ENCODE results near the gene CFAP299. TPM values are rescaled to one million over a fixed set of nuclear protein-coding genes. Genes with fewer than 3 reads are reported as not detected.
"Not testable (repeated sequence)": the region's sequence is repeated elsewhere in the genome, so short reads cannot be mapped to it uniquely, and the experiment has no call there.

The CFAP299 gene
- polyA plus RNA-seq, 4 donors = 0.38 to 0.76 (median 0.55) TPM

DNA sequence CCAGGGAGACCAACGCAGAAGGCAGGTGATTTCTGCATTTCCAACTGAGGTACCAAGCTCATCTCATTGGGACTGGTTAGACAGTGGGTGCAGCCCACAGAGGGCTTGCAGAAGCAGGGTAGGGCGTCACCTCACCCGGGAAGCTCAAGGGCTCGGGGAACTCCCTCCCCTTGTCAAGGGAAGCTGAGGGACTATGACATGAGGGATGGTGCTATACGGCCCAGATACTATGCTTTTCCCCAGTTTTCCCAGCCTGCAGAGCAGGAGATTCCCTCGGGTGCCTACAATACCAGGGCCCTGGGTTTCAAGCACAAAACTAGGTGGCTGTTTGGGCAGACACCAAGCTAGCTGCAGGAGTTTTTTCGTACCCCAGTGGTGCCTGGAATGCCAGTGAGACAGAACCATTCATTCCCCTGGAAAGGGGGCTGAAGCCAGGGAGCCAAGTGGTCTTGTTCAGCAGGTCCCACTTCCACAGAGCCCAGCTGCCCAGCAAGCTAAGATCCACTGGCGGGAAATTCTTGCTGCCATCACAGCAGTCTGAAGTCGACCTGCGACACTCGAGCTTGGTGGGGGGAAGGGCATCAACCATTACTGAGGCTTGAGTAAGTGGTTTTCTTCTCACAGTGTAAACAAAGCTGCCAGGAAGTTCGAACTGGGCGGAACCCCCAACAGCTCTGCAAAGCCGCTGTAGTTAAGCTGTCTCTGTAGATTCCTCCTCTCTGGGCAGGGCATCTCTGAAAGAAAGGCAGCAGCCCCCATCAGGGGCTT is 103.9 kb downstream of the CFAP299 start:
- DNase-seq (ENCODE audit: low read depth in 4 of 4, low spot score in 2 of 4) = not testable (repeated sequence)

DNA sequence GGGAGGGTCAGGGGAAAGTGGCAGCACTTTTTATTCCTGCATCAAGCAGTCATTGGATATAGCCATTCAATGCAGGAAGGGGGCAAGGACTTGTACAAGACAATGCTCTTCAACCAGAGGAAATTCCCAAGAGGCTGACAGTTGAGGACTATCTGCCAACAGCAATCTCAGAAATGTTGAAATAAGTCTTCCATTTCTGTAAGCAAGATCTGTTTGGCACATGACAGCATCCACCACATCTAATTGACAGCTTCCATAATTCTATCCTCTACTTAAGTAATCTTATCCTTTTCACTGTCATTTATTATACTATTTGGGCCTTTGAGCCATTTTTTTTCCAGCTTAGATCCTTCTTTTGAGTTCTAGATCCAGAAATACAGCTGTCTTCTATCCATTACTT is 110.7 kb downstream of the CFAP299 start:
- no peak for DNase-seq (ENCODE audit: low read depth in 4 of 4, low spot score in 2 of 4)

DNA sequence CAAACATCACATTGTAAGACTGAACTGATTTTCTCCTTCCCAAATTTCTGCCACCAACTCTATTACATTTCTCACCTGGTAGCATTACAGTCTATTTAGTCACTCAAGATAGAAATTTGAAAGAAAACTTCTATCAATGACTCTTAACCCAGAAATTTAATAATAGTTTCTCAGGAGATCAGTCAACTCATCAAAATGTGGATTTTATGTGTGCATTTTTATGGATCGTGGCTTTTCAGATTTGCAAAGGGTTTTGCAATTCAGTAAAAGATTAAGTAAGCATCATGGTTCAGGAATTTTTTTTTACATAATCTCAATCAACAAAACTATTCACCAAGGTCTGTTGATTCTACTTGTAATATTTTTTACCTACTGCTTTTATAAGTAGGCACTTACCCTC is 111.1 kb downstream of the CFAP299 start:
- DNase-seq (ENCODE audit: low read depth in 4 of 4, low spot score in 2 of 4) = no peak

DNA sequence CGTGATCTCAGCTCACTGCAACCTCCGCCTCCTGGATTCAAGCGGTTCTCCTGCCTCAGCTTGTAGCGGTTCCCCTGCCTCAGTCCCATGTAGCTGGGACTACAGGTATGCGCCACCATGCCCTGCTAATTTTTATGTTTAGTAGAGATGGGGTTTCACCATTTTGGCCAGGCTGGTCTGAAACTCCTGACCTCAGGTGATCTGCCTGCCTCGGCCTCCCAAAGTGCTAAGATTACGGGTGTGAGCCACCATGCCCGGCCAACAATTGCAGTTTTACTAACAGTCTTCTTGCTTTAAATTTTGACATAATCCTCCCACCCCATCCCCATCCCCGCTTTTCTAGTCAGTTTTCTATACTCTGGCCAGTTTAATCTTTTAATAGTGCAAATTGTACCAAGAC is 112.0 kb downstream of the CFAP299 start:
- no peak for DNase-seq (ENCODE audit: low read depth in 4 of 4, low spot score in 2 of 4)

DNA sequence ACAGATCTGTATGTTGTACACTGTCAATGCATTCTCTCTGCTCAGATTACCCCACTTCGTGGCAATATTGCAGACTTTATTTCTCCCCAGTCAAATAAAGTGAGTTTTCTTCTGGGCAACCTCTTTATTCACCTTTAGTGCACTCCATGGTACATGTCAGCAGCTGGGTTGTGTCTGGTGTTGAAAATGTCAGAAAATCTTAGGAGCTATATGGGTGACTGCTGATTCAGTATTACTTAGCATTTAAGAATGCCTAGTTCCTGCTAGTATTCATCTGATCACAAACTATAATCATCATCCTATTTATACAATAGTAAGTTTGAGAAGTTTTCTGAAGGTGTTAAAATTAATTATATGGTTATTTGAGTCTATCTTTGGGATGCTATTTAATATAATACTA is 112.5 kb downstream of the CFAP299 start:
- DNase-seq (ENCODE audit: low read depth in 4 of 4, low spot score in 2 of 4) = no peak

DNA sequence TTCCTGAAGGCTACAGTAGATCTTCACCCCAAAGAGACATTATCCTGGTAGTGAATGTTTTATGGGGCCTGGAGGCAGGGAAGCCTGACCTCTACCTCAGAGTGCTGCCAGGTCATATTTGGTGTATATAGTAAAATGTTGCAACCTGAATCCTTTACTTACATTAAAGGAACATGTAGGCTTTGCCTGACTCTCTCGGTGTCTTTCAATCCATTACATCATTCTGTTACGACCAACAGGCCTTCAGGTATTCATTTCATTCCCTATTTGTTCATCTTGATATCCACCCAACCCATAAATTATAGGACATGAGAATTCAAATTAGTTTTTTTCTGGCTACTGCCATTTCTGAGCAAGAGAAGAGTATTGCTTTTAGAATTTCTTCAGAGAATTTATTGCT is 116.5 kb downstream of the CFAP299 start:
- no peak for DNase-seq (ENCODE audit: low read depth in 4 of 4, low spot score in 2 of 4)

DNA sequence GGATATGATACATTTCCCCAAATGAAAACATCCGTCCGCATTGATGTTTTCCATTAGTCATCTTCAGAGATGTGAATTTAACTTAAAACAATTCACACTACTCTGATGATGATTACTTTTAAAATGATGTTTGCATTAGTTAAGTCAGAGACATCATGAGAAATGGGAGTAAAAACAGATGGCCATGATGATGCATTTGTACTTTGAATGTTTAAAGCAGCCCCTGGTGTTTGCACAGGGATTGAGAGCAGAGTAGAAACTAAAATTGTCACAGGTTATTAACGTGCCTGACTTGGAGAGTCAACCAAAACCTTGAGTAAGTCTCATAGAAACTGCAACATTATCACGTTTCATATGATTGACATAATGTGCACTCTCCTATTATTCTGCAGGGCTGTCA is 117.2 kb downstream of the CFAP299 start:
- DNase-seq (ENCODE audit: low read depth in 4 of 4, low spot score in 2 of 4) = no peak

DNA sequence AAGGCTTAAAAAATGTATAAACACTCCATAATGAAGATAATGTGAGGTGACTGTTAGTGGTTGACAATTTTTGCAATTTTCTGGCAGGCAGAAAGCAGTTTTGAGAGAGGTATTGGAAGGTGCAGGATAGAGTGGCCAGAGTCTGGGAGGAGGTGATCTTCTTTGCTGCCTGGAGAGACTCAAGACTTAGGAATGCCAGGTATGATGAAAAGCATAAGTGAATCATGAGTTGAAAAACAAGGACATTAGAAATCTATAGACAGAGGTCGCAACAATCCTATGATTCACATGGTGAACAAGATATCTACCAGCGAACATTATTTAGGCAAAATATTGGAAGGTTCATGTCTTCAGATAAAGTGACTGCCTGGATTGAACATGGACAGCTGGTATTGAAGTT is 118.5 kb downstream of the CFAP299 start:
- no peak for DNase-seq (ENCODE audit: low read depth in 4 of 4, low spot score in 2 of 4)

DNA sequence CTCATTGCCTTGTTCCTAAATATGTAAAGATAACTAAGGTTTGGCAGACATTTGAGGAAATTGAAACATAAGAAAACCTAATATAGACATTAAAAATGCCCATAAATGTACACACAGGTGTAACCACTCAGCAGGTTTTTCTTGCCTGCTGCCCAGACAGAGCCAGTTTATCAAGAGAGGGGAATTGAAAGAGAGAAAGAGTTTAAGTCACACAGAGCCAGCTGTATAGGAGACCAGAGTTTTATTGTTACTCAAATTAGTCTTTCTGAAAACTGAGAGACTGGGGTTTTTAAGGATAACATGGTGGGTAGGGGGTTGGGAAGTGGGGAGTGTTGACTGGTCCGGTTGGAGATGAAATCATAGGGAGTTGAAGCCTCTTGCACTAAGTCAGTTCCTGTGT is 119.0 kb downstream of the CFAP299 start:
- DNase-seq (ENCODE audit: low read depth in 4 of 4, low spot score in 2 of 4) = no peak

DNA sequence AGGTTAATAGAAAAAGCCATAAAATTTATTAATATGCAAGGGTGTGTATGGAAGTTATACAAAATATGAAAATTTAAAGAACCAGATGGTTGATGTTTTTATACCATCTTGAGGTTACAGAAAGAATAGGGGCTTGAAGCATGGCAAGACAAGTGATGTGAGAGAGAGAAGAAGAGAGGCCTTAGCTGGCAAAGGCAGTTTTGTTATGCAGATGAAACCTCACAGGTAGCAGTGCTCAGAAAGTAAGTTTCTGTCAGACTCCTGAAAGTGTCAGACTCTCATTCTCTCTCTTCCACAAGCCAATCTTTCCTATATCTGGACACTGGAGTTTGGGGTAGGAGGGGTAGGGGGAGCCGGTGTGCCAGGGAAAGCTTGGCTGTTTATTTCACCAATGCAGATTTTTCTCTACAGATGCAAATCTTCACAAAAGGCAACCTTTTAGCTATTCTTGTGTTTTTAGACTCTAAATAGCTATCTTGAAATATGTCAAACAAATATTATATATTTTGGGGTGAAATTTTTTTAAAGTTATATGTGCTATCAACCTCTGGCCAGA is 124.5 kb downstream of the CFAP299 start:
- DNase-seq (ENCODE audit: low read depth in 4 of 4, low spot score in 2 of 4) = no peak

DNA sequence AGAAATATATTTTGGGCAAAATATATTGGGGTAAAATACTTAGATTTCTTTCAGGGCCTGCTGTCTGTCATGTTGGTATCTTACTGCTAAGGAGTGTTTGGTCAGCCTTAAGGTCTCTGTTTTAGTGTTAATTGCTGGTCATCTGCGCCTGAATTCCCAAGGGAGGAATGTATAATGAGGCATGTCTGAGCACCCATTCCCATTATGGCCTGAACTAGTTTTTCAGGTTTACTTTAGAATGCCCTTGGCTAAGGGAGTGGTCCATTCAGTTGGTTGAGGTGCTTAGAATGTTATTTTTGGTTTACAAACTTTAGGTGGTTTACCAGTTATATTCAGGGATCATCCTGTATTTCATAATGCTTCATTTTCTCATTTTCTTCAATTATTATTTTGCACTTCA is 125.9 kb downstream of the CFAP299 start:
- DNase-seq (ENCODE audit: low read depth in 4 of 4, low spot score in 2 of 4) = peak in 1 of 4 donors; percentile 28

DNA sequence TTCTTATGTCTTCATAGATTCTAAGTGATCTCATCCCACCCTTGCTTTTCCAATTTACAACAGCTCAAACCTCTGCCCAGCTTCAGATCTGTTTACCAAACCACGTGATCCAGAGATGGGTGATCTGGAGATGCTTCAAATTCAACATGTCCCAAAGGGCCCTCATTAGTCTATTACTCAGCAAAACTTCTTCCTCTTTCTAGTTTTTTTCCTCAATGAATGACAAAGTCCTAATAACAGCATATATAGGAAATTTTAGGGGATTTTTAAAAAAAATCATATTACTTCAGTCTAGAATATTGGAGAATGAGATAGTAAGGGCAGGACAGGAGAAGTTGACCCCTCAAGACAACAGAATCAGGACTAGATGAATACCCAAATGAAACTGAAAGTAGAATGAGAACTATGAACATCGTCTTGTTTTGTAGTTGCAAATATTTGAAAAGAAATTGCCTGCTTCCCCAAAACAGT is 127.1 kb downstream of the CFAP299 start:
- no peak for DNase-seq (ENCODE audit: low read depth in 4 of 4, low spot score in 2 of 4)

DNA sequence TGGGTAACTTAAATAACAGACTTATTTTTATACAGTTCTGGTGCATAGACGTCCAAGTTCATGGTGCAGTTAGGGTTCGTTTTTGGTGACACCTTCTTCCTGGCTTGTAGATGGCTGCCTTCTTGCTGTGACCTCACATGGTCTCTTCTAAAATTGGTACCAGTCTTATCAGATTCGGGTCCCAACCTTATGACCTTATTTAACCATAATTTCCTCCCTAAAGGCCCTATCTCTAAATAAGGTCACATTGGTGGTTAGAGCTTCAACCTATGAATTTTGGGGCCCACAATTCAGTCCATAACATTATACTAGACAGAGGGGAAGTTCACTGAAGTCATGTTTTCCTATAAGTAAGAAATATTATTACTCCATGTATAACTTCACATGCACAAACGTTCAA is 128.0 kb downstream of the CFAP299 start:
- DNase-seq (ENCODE audit: low read depth in 4 of 4, low spot score in 2 of 4) = no peak

DNA sequence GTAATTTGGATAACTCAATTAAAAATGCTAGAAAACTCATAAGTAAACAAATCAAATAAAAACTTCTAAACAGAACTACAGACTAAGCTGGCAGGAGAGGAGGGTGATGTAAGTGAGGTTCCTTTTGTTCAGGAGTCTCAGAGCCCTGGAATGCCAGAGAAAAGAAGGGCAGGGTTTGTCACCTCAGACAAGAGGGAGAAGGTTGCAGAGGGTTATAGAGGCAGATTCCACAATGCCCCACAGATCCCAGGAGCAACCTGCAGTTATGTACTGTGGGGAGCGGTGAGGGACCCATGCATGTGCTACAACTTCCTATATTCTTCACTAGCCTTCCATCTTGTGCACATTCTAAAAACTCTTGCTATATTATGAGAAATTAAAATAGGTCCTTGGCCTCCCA is 129.7 kb downstream of the CFAP299 start:
- no peak for DNase-seq (ENCODE audit: low read depth in 4 of 4, low spot score in 2 of 4)

DNA sequence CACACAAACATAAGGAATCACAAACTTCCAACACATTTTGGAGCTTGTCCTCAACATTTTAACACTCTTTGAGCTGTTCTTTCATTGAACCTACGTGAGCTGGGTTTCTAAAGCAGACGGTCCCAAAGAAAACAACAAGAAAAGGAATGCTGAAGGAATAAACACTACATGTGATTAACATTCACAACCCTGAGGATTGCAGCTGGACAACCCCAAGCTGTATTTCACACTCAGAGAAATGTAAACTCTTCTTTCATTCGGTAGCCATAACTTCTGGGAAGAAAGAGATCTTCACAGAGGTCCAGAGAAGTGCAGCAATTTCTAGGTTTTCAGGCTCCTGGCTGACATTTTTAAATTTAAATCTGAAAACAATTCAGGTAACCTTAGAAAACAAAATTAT is 130.2 kb downstream of the CFAP299 start:
- DNase-seq (ENCODE audit: low read depth in 4 of 4, low spot score in 2 of 4) = no peak

DNA sequence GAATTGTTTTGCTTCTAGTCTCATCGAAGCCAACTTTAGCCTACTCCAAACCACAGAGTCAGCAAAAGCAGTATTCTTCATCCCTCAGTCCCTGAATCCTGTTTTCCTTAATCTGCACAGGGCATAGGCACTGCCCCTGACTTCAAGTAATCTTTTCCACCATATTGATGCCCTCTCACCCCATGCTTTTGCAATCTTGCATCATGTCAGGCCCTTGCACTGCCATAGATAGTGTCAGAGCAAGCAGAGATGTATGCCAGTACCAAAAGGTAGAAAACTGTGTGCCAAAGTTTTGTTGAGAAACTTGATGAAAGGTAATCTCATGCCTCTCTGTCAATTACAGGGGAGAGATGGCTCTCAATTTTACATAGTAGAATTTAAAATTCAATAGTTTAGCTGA is 131.1 kb downstream of the CFAP299 start:
- no peak for DNase-seq (ENCODE audit: low read depth in 4 of 4, low spot score in 2 of 4)

DNA sequence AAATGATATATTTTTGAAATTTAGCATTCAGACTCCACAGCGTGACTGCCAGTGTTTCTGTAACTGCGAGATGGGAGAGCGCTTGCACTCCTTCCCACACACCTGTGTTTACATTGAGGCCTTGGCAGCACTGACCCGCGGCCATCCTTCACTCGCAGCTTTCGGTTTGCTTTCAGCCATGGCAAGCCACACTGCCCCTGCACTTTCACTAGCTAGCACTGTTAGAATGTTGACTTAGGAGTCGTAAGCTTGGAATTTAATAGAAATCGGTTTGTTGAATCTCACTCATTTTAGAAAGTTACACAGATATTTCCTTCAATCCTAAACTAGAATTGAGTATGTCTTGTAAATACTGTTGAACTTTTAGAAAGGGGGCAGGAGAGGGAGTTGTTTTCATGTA is 136.2 kb downstream of the CFAP299 start:
- DNase-seq (ENCODE audit: low read depth in 4 of 4, low spot score in 2 of 4) = peak; percentile 30 to 65 (median 40)

DNA sequence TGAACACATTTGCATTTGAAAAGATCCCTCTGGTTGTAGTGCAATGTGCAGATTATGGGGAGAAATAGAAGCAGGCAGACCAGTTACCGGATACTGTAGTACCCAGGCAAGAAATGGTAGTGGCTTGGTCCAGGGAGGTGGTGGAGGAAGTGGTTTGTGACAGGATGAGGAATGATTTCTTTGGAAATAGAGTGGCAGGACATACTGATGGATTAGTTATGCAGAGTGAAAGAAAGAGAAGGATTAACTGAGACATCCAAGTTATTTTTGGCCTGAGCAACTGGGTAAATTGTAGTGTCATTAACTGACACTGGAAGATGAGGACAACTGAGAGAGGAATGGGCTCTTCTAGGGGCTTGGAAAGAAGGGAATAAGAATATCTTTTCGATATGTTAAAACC is 139.7 kb downstream of the CFAP299 start:
- DNase-seq (ENCODE audit: low read depth in 4 of 4, low spot score in 2 of 4) = no peak

DNA sequence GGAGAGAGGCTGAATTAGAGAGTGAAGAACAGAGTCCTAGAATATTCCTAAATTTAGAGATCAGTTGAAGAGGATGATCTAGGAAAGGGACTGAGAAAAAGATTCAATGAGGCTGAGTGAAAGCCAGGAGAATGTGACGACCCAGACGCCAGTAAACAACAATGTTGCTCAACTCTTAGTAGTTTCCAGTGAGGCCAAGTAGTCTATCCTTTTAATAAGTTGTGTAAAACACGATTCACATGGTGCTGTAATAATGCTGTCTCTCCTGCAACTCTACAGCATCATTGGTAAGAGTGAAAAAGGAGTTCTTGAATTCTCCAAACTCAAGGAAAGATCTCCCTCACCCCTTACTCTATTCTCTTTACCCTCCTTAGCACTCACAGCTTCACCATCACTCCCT is 140.3 kb downstream of the CFAP299 start:
- DNase-seq (ENCODE audit: low read depth in 4 of 4, low spot score in 2 of 4) = no peak

DNA sequence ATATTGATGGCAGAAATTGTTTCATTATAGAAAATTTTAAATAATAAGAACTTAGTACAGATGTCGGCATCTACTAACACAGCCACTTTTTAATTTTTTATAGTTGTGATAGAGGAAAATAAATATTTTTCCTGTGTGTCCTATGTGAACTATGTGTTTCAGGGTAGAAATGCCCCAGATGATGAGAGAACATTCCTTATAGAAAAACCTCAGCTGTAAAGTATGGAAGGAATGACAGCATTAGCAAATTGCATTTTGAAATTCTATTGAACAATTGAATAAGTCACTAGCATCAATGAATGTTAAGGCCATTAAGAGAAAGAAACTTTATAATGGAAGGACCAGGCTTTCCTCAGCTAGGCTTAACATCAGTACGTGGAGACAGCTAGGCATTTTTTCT is 149.2 kb downstream of the CFAP299 start:
- DNase-seq (ENCODE audit: low read depth in 4 of 4, low spot score in 2 of 4) = no peak

DNA sequence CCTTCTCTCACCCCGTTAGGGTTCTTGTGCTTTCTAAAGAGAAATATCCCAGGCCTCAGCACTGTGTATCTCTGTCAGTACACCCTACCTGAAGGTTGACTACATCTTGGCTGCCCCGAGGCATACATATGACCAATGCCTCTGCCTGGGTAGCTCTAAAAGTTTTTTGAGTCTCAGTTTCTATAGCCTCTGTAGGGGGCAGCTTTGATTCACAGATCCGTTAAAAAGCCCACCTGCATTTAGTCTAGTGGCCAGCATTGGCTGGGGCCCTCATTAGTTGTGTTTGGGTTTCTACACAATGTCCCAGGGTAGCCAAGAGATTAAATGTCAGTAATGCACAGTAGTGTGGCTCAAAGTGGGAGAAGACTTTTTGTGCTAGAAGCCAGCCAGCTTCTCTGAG is 151.1 kb downstream of the CFAP299 start:
- DNase-seq (ENCODE audit: low read depth in 4 of 4, low spot score in 2 of 4) = no peak

DNA sequence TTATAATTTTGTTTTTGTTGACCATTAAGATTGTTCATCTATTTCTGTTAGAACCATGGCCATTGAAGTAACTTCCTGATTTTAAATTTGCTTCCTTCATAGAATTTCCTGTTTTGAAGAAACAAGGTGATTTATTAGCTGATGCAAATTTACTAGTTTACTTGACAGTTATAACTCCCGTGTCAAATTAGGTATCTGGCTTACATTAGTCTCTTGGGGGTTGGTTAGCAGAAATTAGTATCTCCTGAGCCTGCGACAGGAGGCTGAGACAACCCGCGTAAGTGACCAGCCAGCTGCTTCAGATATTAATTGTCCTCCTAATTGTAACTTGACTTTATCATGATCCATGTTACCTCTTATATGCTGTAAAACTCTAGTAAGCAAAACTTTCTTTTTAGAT is 154.3 kb downstream of the CFAP299 start:
- DNase-seq (ENCODE audit: low read depth in 4 of 4, low spot score in 2 of 4) = no peak

DNA sequence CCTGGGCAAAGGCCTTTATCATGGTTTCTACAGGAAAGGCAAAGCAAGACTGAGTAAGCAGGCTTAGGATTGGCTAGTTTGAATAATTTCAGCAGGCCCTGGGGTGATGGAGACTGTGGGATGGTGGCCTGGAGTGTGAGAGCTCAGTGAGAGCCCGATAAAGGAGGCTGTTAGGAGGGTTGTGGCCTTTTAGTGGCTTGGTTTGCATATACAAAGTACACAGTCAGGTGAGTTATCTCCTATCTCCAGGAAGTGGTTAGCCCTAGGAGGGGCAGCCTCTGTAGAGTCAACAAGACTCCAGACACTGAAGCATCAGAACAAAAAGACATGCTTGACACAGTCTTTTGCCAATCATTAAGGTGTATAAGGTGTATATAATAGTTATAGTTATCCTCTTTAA is 157.2 kb downstream of the CFAP299 start:
- no peak for DNase-seq (ENCODE audit: low read depth in 4 of 4, low spot score in 2 of 4)

Data from left renal cortex interstitium (tissue), 4 donors.